Spleen (tissue), 7 donors: Measurements from ENCODE around the gene ETV6.

Experiments
- POLR2A ChIP-seq, 3 donors: fragments of 450-650 bp; IDR thresholded peaks; one replicate each; pipeline ENCODE4 v1.5.1; 2017; ENCODE audit warnings: antibody characterized with exemption in 3 of 3, mild to moderate bottlenecking in 1 of 3
- POLR2AphosphoS5 ChIP-seq, 3 donors: sonication (generic); formaldehyde crosslinking; IDR thresholded peaks; one replicate each; pipeline ENCODE4 v1.5.1; 2017; ENCODE audit warnings: antibody characterized with exemption in 3 of 3
- TF ChIP-seq, protein P1 (sequence below), 11 experiments: fragments of 200-600 bp in 7 of 11; fragments of 450-650 bp in 4 of 11; sonication (generic) in 4 of 11; IDR thresholded peaks in 8 of 11; conservative IDR thresholded peaks in 3 of 11; 1 replicate in 7 of 11; 2 replicates in 4 of 11; pipeline versions ENCODE4 v1.4.0 to v1.8.0; 2016 to 2021; ENCODE audit warnings: antibody characterized with exemption in 11 of 11, inconsistent platforms in 4 of 11, mild to moderate bottlenecking in 1 of 11
- donor health status: DM: no; HTN: no; CAD: no; lungs with moderate emphysema.
- donor health status: DM: no; HTN: no; CAD: no.
- donor health status: DM: no; HTN: no; CAD: no.

- TF ChIP-seq, protein P1, sequence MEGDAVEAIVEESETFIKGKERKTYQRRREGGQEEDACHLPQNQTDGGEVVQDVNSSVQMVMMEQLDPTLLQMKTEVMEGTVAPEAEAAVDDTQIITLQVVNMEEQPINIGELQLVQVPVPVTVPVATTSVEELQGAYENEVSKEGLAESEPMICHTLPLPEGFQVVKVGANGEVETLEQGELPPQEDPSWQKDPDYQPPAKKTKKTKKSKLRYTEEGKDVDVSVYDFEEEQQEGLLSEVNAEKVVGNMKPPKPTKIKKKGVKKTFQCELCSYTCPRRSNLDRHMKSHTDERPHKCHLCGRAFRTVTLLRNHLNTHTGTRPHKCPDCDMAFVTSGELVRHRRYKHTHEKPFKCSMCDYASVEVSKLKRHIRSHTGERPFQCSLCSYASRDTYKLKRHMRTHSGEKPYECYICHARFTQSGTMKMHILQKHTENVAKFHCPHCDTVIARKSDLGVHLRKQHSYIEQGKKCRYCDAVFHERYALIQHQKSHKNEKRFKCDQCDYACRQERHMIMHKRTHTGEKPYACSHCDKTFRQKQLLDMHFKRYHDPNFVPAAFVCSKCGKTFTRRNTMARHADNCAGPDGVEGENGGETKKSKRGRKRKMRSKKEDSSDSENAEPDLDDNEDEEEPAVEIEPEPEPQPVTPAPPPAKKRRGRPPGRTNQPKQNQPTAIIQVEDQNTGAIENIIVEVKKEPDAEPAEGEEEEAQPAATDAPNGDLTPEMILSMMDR (IDR thresholded peaks at IDR 0.05 in 8 of 11, conservative IDR thresholded peaks at IDR 0.05 in 3 of 11): no peak
- TF ChIP-seq POLR2A (IDR thresholded peaks at IDR 0.05) (no peak), POLR2AphosphoS5 (IDR thresholded peaks at IDR 0.05) (no peak)
Observed at GRCh38 chr12:11695321-11695720, 45.8 kb downstream of the ETV6 start.
